HG02678 (cell line): ENCODE data around the gene HDAC4.
"Not testable (repeated sequence)": the region's sequence is repeated elsewhere in the genome, so short reads cannot be mapped to it uniquely, and the experiment has no call there.

Experiments
- ATAC-seq: cut with Tn5 transposase; IDR thresholded peaks from one replicate; pipeline ENCODE4 v1.9.1; 2021; ENCODE audit warnings: mild to moderate bottlenecking, moderate library complexity; ENCODE audit not compliant: unreplicated experiment

The HDAC4 gene

DNA sequence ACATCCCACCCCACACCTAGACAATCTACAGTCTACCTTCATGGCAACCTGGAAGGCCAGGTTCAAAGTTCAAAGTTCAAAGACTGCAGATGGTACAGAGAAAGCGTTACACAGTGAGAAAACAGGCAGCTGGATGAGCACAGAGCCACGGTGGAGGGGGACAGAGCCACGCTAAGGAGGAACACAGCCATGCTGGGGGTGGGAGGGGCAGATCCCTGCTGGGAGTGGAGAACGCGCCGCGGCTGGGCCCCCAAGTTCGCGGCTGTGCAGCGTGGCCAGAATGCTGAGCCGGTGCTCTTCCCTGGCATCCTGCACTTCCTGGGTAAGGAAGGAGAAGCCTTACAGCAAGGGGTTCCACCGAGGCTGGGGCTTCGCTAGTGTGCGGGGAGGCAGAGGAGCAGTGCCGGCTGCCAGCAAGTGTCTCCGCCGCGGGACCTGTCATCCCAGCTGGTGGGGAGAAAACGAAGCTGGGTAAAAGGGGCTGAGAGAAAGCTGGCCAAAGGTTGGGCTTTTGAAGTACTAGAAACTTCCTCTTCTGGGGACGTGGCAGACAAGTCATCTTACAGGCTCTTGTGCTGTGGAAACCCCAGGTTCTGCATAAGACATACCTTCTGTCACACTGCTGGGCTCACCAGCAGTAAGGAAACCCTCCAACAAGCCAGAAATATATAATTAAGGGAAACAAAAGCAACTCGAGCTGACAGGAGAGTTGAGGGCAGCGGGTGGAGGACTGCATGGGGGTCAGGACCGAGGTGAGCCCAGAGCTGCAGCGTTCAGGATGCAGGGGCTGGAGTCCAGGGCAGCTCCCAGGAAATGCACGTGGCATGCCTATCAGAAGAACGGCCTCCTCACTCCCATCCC lies 115.5 kb downstream of the HDAC4 start:
- no peak for ATAC-seq

DNA sequence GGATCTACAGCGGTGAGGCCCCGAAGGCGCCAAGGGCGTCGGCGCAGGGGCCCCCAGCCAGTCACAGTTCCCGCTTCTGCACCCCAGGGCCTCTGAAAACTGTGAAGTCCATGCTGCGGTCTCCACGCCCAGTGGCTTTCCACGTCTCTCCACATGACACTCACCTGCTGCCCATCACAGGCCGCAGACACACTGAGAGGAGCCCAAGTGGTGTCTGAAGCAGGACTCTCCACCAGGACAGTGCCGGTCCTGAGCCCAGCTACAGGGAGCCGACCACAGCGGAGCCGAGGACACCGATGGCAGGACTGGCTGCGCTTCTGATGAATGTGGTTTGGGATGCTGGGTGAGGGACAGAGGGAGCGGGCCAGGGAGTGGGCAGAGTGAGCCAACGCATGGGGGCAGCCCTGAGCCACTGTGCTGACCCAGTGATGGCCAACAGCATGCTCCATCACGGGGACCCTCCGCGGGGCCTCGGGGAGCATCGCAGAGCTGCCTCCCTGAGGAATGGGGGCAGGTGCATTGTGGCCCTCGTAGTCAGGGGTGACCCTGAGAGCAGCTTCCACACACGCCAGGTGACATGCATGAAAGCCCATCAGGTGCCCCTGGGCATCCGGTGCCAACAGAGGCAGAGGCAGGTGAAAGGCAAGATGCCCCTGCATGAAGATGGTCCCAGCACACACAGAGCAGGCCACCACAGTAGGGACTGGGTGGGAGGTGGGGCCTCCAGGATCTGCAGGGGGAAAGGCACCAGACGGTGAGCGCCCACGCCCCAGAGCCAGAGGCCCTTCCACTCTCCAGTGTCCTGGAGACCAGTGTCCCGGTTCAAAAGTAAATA lies 116.6 kb downstream of the HDAC4 start:
- ATAC-seq, result no peak

DNA sequence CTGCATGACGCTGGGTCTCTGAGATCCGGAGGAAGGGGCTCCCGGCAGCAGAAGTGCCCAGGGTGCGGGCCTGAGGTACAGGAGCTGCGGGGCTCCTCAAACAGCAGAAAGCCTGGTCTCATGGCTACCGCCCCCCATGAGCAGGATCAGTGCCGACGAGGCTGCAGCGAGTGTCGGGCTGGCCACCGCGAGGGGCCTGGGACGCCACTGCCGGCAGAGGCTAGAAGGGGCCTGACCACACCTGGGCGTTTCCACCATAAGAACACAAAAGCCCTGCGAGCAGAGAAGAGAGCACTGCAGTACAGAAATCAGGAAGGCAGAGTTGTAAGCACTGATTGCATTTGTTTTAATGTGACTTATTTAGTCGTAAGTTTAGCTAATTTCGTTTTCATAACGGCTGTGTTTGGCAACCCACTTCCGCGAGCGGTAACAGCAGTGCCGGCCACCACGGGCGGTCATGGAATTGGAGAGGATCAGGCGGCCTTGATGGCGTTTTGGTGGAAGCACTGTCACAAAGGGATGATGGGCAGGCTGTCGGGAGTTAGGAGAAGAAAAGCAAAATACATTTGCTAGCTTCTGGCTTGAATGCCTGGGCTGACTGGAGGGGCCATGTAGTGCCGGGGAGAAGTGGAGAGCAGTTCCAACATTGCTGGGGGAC lies 117.4 kb downstream of the HDAC4 start:
- no peak for ATAC-seq

DNA sequence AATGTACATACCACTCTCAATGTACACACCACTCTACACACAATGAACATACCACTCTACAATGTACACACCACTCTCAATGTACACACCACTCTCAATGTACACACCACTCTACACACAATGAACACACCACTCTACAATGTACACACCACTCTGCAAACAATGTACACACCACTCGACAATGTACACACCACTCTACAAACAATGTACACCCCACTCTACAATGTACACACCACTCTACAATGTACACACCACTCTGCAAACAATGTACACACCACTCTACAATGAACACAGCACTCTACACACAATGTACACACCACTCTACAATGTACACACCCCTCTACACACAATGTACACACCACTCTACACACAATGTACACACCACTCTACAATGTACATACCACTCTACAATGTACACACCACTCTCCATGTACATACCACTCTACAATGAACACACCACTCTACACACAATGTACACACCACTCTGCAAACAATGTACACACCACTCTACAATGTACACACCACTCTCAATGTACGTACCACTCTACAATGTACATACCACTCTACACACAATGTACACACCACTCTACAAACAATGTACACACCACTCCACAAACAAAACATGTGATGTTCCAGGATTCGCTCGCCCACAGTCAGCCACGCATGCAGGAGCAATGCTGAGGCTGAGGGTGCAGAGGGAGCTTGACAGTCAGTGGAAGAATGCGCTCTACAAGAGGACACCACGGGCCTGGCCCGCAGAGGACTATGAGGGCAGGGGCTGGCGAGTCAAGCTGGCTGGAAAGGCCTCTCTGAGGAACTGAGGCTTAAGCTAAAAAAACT lies 118.2 kb downstream of the HDAC4 start:
- no peak for ATAC-seq

DNA sequence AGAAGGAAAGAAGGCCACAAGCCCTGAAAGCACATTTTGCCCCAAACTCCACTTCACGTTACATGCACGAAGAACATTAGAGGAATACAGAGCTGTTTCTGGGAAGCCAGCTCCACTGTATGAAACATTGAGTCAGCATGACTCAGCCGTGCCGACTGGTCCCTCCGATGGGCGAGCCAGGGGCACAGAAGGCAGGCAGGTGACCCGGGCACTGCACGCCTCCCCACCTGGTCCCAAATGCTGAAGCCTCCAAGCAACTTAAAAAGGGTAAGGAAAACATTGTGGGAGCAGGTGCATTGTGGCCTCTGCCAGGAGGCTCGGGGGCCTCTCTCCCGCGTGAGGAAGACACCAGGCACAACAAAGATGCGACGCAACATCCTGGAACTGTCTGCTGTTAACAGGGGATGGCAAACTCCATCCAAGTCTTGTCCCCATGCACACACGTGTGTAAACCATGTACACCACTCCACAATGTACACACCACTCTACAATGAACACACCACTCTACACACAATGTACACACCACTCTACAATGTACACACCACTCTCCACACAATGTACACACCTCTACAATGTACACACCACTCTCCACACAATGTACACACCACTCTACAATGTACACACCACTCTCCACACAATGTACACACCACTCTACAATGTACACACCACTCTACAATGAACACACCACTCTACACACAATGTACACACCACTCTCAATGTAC lies 120.4 kb downstream of the HDAC4 start:
- not testable (repeated sequence) for ATAC-seq

DNA sequence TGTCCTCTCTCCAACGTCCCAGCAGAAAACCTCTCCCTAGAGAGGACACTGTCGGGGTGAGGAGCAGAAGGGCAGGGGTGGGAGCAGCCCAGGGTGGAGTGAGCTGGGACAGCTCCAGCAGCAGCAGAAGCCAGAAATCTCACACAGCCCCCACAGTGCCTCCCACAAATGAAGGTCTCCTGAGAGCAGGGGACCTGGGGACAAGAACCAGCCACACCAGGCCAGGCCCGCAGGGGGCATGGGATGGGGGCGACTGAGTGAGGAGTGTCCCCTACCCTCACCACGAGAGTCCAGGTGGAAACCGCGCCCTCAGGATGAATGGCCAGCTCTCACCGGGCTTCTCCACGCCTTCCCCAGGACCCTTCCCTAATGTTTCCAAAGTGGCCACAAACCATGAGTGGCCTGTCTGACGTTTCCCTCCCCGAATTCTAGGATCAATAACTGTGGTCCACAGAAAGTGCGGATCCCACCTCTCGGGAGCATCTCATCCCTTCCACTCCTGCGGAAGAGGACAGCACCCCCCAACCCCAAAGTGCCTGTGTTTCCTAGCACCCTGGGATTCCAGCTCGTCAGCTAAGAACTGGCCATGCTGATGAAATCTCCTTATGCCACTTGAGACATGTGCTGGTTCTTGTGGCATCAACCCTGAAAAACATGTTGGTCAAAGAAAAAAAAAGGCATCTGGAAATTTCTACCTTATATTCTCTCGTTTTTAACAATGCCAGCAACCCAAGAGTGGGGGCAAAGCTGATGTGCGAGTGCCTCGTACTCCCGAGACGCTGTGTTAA lies 121.1 kb downstream of the HDAC4 start:
- ATAC-seq, result no peak

DNA sequence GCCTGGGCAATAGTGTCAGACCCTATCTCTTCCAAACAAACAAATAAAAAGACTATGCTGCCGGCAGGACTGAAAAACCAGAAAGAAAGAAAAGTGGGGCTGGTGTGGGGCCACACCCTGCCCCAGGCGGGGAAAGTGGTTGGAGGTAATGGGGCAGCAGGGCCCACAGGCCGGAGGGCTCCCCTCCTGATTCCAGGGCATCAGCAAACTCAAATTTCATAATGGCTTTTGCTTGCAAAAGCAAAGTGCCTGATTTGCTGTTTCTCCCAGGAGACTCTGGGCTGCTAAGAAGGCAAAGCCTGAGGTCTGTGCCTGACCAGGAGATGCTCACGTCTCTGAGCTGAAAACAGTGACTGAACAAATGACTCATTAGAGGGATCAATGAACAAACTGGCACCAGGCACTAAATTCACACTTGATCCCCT lies 121.9 kb downstream of the HDAC4 start:
- ATAC-seq, result no peak

DNA sequence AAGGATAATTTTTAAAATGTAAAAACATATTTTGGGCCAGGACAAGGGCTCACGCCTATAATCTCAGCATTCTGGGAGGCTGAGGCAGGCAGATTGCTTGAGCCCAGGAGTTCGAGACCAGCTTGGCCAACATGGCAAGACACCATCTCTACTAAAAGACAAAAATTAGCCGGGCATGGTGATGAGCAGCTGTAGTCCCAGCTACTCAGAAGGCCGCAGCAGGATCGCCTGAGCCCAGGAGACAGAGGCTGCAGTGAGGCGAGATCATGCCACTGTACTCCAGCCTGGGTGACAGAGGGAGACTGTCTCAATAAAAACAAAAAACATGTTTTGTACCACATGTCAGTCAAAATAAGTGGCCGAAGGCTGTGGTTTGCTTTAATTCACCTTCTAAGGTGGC lies 122.5 kb downstream of the HDAC4 start:
- ATAC-seq, result no peak

DNA sequence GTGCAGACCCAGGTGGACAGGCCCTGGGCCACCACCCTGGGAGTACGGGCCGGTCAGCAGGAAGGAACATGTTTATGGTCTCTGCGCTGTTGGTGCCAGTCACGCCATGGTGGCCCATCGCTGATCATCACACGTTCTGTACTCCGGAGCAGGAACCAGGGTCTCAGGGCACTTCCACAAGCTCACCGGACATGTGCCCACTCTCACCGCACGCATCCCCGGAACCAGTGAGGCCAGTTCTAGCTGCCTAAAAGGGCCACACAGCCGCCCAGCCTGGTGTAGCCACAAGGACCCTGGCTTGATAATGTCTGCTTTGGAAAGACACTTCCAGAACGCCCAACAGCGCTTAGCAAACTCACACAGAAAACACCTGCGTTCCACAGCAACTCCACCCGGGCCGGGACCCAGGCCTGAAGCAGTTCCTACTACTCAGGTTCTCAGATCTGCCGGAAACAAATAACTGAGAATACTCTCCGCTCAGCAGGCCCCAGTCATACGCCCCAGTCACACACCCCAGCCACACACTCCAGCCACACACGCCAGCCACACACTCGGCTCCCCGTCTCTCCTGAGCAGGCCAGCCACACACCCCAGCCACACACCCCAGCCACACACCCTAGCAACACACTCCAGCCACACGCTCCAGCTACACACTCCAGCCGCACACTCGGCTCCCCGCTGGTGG lies 123.3 kb downstream of the HDAC4 start:
- ATAC-seq, result no peak

DNA sequence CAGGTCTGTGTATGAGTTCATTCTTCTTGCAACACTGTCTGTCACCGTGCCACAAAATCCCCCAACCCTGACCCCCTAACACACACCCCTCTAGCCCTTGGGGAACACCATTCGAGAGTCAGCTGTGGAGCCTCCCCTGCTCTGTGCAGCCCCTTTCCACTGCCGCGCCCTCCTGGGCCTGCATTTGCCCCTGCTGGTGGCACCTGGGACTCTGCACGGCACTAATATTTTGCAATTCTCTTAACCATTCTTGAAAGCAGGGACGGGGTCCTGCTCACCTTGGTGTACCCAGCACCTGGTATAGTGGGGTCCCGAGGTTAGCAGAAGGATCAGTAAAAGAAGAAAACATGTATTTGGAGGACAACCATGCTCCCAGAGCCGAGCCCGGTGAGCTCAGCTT lies 124.0 kb downstream of the HDAC4 start:
- ATAC-seq, result no peak

DNA sequence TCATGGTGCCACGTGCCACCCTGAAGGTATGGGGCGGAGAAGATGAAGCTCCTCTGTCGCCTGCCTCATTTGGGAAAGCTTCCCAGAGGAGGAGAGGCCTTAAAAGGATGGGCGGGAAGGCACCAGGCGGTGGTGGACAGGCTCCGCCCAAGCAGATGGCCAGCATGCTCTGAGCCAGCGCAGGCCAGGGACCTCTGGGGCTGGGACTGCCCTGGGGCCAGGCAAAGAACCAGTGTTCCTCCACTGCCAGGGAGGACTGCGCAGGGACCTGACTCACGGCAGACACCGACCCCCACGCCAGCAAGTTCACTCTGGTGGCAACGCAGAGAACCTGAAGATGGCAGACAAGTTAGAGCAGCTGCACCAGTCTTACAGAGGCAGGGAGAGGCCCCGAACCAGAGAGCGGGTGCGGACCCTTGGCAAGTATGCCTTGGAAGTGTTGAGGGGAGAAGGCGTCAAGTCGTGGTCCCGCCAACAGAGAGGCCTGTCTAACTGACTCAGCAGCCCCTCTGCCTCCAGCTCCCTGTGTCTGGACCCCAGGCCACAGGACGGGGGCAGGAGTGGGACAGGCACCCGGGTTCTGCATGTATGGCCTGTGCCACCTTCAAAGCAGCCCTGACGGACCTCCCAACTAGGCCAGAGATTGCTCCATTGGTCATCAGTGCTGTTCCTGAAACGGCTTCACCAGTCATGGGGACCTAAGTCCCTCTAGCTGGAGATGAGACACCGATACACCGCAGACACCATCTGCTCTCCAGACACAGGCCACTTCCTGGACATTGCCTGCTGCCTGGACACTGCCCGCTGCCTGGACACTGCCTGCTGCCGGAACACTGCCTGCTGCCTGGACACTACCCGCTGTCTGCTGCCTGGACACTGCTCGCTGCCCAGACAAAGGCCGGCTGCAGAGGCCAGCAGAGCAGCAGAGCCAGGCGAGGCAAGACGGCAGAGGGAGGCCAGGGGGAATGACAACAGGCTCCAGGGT lies 124.7 kb downstream of the HDAC4 start:
- no peak for ATAC-seq

DNA sequence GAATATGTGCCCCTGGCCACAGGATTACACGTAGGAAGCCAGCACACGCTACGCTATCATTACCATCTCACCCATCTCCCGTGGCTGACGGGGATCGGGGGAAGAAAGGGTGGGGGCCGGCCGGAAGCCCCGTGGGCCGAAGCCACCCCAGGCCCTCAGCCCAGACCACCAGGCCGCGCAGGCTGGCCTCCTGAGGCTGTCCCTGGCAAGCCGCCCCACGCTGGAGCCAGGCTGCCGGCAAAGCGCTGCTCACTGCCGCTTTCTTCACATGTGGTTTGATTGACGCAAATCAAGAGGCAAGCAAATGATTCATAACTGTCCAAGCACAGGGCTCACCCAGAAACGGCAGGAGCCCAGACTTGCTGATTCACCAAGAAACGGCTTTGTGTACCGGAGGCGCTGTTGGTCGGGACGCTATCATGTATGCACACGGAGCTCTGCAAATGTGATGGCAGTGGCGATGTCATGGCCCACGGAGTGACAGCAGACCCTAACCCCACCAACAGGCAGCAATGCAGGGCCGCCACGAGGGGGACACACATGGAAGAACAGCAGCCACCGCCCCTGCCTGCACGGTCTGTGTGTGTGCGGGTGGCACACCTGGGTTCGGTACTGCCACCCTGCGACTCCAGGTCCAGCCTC lies 125.7 kb downstream of the HDAC4 start:
- ATAC-seq, result no peak

DNA sequence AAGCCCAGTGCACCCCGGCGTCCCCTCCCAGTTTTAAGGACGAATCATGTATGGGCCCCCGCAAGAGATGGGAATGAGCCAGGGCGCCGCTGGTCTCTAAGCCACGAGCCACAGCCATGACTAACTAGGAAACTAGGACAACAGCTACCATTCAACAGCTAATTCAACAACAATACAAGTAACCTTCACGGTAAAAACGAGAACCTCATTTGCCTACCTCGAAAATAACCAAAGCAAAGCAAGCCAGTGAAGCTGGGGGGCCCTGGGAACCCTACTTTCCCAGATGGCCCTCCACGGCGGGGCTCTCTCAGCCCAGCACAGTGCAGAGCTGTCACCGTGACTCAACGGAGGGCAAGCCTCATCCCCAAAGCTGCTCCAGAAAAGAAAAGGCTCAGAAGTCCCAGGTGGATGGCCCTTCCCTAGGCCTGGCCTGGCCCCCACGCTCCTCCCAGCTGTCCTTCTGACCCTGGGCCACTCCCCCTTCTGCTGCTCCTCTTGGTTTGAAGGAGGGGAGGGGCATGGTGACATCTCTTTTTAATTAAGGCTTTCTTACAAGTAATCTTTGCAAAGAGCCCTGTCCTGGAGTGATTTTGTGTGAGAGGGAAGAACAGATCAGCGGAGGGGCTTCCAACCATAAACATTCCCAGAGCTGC lies 126.3 kb downstream of the HDAC4 start:
- ATAC-seq, result no peak

DNA sequence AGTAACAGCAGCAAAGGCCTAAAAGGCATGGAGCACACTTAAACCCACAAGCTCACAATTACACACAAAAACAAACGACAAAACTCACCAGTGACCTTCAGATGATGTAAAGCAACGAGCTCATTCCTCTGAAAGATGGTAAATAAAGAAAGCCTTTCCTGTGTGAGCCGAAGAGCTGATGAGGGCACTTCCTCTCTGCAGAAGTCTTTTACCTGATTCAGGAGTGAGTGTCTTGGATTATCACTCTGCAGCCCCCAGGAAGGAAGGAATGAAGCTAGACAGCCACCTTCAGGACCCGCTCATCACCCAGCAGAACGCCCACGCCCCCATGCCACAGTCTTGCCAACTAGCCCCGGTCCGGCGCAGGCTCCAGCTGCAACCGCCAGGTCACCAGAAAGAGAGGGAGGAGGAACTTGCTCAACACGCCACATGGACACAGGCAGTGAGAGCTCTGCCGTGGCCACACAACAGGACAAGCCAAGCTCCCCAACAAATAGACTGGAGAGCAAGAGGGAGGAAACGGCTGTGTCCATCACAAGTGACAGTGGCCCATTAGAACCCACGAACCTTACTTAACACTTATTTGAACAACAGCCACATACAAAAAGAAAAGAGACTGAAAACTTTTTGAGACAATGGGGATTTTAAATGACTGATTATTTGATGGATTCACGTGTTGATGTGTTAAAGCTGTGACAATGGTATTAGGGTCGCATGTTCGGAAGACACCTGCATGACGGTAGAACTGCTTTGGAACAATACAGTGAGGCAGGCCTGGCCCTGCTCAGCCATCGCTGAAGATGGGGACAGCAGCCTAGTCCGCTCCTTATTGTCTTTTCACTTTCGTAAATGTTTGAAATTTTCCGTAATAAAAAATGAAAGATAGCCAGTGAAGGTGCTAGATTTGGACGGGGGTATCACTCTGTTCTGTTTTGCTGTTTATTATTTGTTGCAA lies 127.3 kb downstream of the HDAC4 start:
- no peak for ATAC-seq

DNA sequence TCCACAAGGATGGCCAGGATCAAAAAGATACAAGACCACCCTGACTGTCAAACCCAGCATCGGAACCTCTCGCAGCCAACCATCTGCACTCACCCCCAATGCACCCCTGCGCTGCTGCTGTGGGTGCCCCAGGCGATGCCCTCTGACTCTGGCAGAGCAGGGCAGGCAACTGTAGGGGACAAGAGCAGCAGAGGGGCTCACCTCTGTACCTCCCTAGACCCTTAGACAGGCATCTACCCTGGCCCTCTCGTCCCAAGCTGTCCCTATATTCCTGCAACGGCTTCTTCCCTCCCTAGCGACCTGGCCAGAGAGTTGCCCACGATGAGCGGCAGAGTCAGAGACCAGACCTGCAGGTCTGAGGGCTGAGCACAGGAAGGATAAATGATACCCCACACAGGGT lies 128.2 kb downstream of the HDAC4 start:
- ATAC-seq, result no peak
